ENCODE results near the gene PLA2G3.
"Not testable (repeated sequence)": the region's sequence is repeated elsewhere in the genome, so short reads cannot be mapped to it uniquely, and the experiment has no call there.

The PLA2G3 gene

GRCh38 chr22:31121403-31121802 is 18.9 kb downstream of the PLA2G3 start:
- DNase-seq: no peak

- DNase-seq: no peak
Measured at GRCh38 chr22:31120642-31121041, 19.7 kb downstream of the PLA2G3 start.

- no peak for DNase-seq
Measured at GRCh38 chr22:31120230-31120629, 20.1 kb downstream of the PLA2G3 start.

- no peak for DNase-seq
Measured at GRCh38 chr22:31119026-31119717, 21.1 kb downstream of the PLA2G3 start.

- DNase-seq: no peak
Measured at GRCh38 chr22:31118046-31118820, 22.1 kb downstream of the PLA2G3 start.

- not testable (repeated sequence) for DNase-seq
Measured at GRCh38 chr22:31112547-31113091, 27.7 kb downstream of the PLA2G3 start.

GRCh38 chr22:31107894-31108218 is 32.5 kb downstream of the PLA2G3 start:
- no peak for DNase-seq

GRCh38 chr22:31107178-31107893 is 33.0 kb downstream of the PLA2G3 start, which contains the start of gene SELENOM:
Gene SELENOM (minus strand): TSS chr22:31107568. CDS start chr22:31107505, 63 bp downstream.
- peak; percentile 78 for DNase-seq

GRCh38 chr22:31106731-31107177 is 33.6 kb downstream of the PLA2G3 start:
- DNase-seq: no peak

GRCh38 chr22:31106001-31106571 is 34.2 kb downstream of the PLA2G3 start:
- no peak for DNase-seq

GRCh38 chr22:31105282-31105929 is 34.9 kb downstream of the PLA2G3 start:
- no peak for DNase-seq

- DNase-seq: no peak
Measured at GRCh38 chr22:31104869-31105268, 35.4 kb downstream of the PLA2G3 start.

- DNase-seq: no peak
Measured at GRCh38 chr22:31103899-31104694, 36.2 kb downstream of the PLA2G3 start.

- DNase-seq: no peak
Measured at GRCh38 chr22:31103111-31103510, 37.2 kb downstream of the PLA2G3 start.

GRCh38 chr22:31102441-31103081 is 37.7 kb downstream of the PLA2G3 start:
- no peak for DNase-seq

GRCh38 chr22:31100762-31101525 is 39.4 kb downstream of the PLA2G3 start:
- DNase-seq: no peak

- DNase-seq: no peak
Measured at GRCh38 chr22:31099841-31100761, 40.2 kb downstream of the PLA2G3 start.

- no peak for DNase-seq
Measured at GRCh38 chr22:31099386-31099785, 40.9 kb downstream of the PLA2G3 start.

GRCh38 chr22:31098632-31099110 is 41.6 kb downstream of the PLA2G3 start:
- no peak for DNase-seq

All from NCI-H1436 treated with DMSO at 0.1 percent for 48 hours (cell line).